ENCODE measurements around the gene LINC00632. TPM values are rescaled to one million over a fixed set of nuclear protein-coding genes. Genes with fewer than 3 reads are reported as not detected.

LINC00632 gene
- total RNA-seq, 1 donor from 2014 or later = 243 TPM

GRCh38 chrX:140713174-140713539, 3.6 kb downstream of the LINC00632 start:
- TF ChIP-seq CTCF (conservative IDR thresholded peaks at IDR 0.05) = no peak
- no peaks in the 10 kb centered on the region for H3K27me3 Mint-ChIP-seq (ENCODE audit: low read depth)

DNA sequence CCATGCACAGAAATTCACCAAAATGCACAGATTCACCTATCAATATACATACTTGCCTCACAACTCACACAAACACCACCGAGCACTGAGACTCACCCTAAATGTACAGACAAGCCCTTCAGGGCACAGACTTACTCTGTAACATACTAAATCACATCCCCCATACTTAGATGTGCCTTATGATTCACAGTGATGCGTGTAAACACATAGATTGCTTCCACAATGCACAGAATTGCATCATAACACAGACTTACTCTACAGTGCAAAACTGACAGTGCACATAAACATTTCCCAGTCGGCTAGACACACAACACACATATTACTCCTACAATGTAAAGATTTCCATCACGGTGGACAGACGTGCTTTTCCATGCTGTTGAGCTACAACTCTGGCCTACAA, 6.2 kb downstream of the LINC00632 start:
- Mint-ChIP-seq H3K36me3 (ENCODE audit: low read depth) (peaks cover 6% of the 10 kb centered on the region), H3K4me1 (peaks cover 2% of the 10 kb centered on the region), H3K4me3 (no peak overlapping the region), H3K9me3 (no peaks in the 10 kb centered on the region), H3K27ac (ENCODE audit: unreplicated experiment) (no peak overlapping the region), H3K27me3 (ENCODE audit: low read depth) (no peaks in the 10 kb centered on the region)
- TF ChIP-seq CTCF (conservative IDR thresholded peaks at IDR 0.05) = no peak
- no peak for DNase-seq (ENCODE audit: low read depth, low spot score)

More at GRCh38 chrX:140713174-140713539, 3.6 kb downstream of the LINC00632 start:
- Mint-ChIP-seq H3K4me3 (no peak overlapping the region), H3K9me3 (no peaks in the 10 kb centered on the region), H3K36me3 (ENCODE audit: low read depth) (no peaks in the 10 kb centered on the region), H3K27ac (ENCODE audit: unreplicated experiment) (peak overlapping the region; percentile 100), H3K4me1 (peaks cover 17% of the 10 kb centered on the region)
- DNase-seq (ENCODE audit: low read depth, low spot score) = no peak

DNA sequence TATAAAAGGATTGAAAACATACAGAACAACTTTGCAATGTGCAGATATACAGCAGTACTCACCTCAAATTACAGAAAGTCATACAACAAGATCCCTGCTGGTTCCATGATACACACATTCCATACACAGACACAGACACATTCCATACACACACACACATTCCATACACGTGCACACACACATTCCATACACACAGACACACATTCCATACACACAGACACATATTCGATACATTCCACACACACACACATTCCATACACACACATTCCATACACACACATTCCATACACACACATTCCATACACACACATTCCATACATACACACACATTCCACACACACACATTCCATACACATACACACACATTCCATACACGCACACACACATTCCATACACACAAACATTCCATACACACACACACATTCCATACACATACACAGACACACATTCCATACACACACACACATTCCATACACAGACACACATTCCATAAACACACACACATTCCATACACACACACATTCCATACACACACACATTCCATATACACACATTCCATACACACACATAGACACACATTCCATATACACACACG, 13.7 kb downstream of the LINC00632 start:
- TF ChIP-seq CTCF (conservative IDR thresholded peaks at IDR 0.05) = no peak
- H3K9me3 Mint-ChIP-seq = no peaks in the 10 kb centered on the region
- H3K4me3 Mint-ChIP-seq = no peak overlapping the region
- H3K27me3 Mint-ChIP-seq (ENCODE audit: low read depth) = no peaks in the 10 kb centered on the region
- DNase-seq (ENCODE audit: low read depth, low spot score) = no peak
- H3K36me3 Mint-ChIP-seq (ENCODE audit: low read depth) = peaks cover 6% of the 10 kb centered on the region
- no peak overlapping the region for H3K27ac Mint-ChIP-seq (ENCODE audit: unreplicated experiment)
- no peaks in the 10 kb centered on the region for H3K4me1 Mint-ChIP-seq

- Mint-ChIP-seq H3K27ac (ENCODE audit: unreplicated experiment) (no peak overlapping the region), H3K36me3 (ENCODE audit: low read depth) (no peaks in the 10 kb centered on the region)
Measured at GRCh38 chrX:140724309-140724708, 14.8 kb downstream of the LINC00632 start.

DNA sequence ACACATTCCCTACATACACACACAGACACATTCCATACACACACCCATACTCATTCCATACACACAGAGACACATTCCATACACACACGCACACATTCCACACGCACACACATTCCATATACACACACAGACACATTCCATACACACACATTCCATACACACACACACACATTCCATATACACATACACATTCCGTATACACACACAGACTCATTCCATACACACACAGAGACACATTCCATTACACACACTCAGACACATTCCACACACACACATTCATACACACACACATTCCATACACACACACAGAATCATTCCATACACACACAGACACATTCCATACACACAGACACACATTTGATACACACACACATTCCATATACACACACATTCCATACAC, 15.2 kb downstream of the LINC00632 start:
- Mint-ChIP-seq H3K27ac (ENCODE audit: unreplicated experiment) (no peak overlapping the region), H3K4me3 (no peak overlapping the region), H3K4me1 (no peaks in the 10 kb centered on the region), H3K27me3 (ENCODE audit: low read depth) (no peaks in the 10 kb centered on the region), H3K9me3 (no peaks in the 10 kb centered on the region), H3K36me3 (ENCODE audit: low read depth) (no peaks in the 10 kb centered on the region)
- no peak for DNase-seq (ENCODE audit: low read depth, low spot score)
- TF ChIP-seq CTCF (conservative IDR thresholded peaks at IDR 0.05) = no peak

More at GRCh38 chrX:140724309-140724708, 14.8 kb downstream of the LINC00632 start:
- TF ChIP-seq CTCF (conservative IDR thresholded peaks at IDR 0.05) = no peak
- DNase-seq (ENCODE audit: low read depth, low spot score) = no peak
- no peaks in the 10 kb centered on the region for H3K9me3 Mint-ChIP-seq
- no peaks in the 10 kb centered on the region for H3K27me3 Mint-ChIP-seq (ENCODE audit: low read depth)
- no peak overlapping the region for H3K4me3 Mint-ChIP-seq
- no peaks in the 10 kb centered on the region for H3K4me1 Mint-ChIP-seq
